Activated T-cell treated with anti-CD3 and anti-CD28 coated beads for 48 hours (primary cell): Measurements from ENCODE around the gene ALDH16A1.

Source experiments
- DNase-seq: peaks from one replicate; pipeline ENCODE4 v3.0.0-alpha.2; 2020; ENCODE audit warnings: low read depth

The ALDH16A1 gene

DNA sequence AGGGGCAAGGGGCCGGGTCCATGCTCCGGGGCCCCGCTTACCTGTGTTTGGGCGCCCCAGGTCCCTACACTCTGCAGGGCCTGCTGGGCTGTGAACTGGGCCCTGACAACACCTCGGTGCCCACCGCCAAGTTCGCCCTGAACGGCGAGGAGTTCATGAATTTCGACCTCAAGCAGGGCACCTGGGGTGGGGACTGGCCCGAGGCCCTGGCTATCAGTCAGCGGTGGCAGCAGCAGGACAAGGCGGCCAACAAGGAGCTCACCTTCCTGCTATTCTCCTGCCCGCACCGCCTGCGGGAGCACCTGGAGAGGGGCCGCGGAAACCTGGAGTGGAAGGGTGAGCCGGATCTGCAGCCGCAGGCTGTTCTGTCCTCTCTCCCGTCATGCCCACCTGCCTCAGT is 61.1 kb downstream of the ALDH16A1 start:
- DNase-seq: no peak

GRCh38 chr19:49515767-49516166 is 62.7 kb downstream of the ALDH16A1 start:
- DNase-seq: no peak

GRCh38 chr19:49518033-49518432 is 65.0 kb downstream of the ALDH16A1 start:
- DNase-seq: no peak
